ENCODE results near the gene SYNPR.

GRCh38 chr3:63474828-63475518 is 196.9 kb downstream of the SYNPR start:
- TF ChIP-seq CTCF (IDR thresholded peaks at IDR 0.05) (no peak), POLR2A (IDR thresholded peaks at IDR 0.05) (no peak)
